ENCODE data around the gene ADAM15.

The ADAM15 gene

GRCh38 chr1:155006601-155007101, 44.5 kb upstream of the ADAM15 start:
- no peak for TF ChIP-seq CTCF (IDR thresholded peaks at IDR 0.05)
- no peaks in the 10 kb centered on the region for H3K9me3 ChIP-seq (ENCODE audit: control insufficient read depth, low read length)
- H3K27me3 ChIP-seq (ENCODE audit: control insufficient read depth, insufficient read depth, low read length): no peaks in the 10 kb centered on the region
- H2AFZ ChIP-seq: no peak overlapping the region
- H3K36me3 ChIP-seq (ENCODE audit: control insufficient read depth, insufficient read depth, low read length): no peaks in the 10 kb centered on the region
- H3K79me2 ChIP-seq: peaks cover 7% of the 10 kb centered on the region
- peaks cover 10% of the 10 kb centered on the region for H3K4me1 ChIP-seq
- no peak overlapping the region for H3K4me2 ChIP-seq (ENCODE audit: low read length)
- H3K27ac ChIP-seq: no peak overlapping the region
- no peak overlapping the region for H3K4me3 ChIP-seq (ENCODE audit: low read depth, low read length)
- no peak overlapping the region for H3K9ac ChIP-seq

GRCh38 chr1:155007251-155007828, 43.8 kb upstream of the ADAM15 start:
- Histone ChIP-seq H3K9me3 (ENCODE audit: control insufficient read depth, low read length) (no peaks in the 10 kb centered on the region), H3K4me1 (peaks cover 12% of the 10 kb centered on the region), H3K27me3 (ENCODE audit: control insufficient read depth, insufficient read depth, low read length) (no peaks in the 10 kb centered on the region), H2AFZ (no peak overlapping the region), H3K36me3 (ENCODE audit: control insufficient read depth, insufficient read depth, low read length) (no peaks in the 10 kb centered on the region), H3K9ac (no peak overlapping the region), H3K4me3 (ENCODE audit: low read depth, low read length) (no peak overlapping the region), H3K27ac (no peak overlapping the region), H3K79me2 (peaks cover 7% of the 10 kb centered on the region), H3K4me2 (ENCODE audit: low read length) (no peak overlapping the region)
- no peak for TF ChIP-seq CTCF (IDR thresholded peaks at IDR 0.05)

- peak overlapping the region; percentile 32 for H3K27ac ChIP-seq
- H3K9ac ChIP-seq: no peak overlapping the region
- H3K4me3 ChIP-seq (ENCODE audit: low read depth, low read length): no peak overlapping the region
- peak overlapping the region; percentile 19 for H3K4me2 ChIP-seq (ENCODE audit: low read length)
- no peaks in the 10 kb centered on the region for H3K27me3 ChIP-seq (ENCODE audit: control insufficient read depth, insufficient read depth, low read length)
- no peaks in the 10 kb centered on the region for H3K9me3 ChIP-seq (ENCODE audit: control insufficient read depth, low read length)
- no peaks in the 10 kb centered on the region for H3K36me3 ChIP-seq (ENCODE audit: control insufficient read depth, insufficient read depth, low read length)
- peaks cover 7% of the 10 kb centered on the region for H3K79me2 ChIP-seq
- H2AFZ ChIP-seq: no peak overlapping the region
- H3K4me1 ChIP-seq: peaks cover 16% of the 10 kb centered on the region
- no peak for TF ChIP-seq CTCF (IDR thresholded peaks at IDR 0.05)
Measured at GRCh38 chr1:155008015-155008941, 42.8 kb upstream of the ADAM15 start.

GRCh38 chr1:155009221-155009711, 41.9 kb upstream of the ADAM15 start:
- no peak overlapping the region for H3K9ac ChIP-seq
- peaks cover 6% of the 10 kb centered on the region for H3K79me2 ChIP-seq
- H3K9me3 ChIP-seq (ENCODE audit: control insufficient read depth, low read length): no peaks in the 10 kb centered on the region
- no peak for TF ChIP-seq CTCF (IDR thresholded peaks at IDR 0.05)
- H3K4me3 ChIP-seq (ENCODE audit: low read depth, low read length): no peak overlapping the region
- no peak overlapping the region for H2AFZ ChIP-seq
- no peak overlapping the region for H3K27ac ChIP-seq
- H3K27me3 ChIP-seq (ENCODE audit: control insufficient read depth, insufficient read depth, low read length): no peaks in the 10 kb centered on the region
- peaks cover 20% of the 10 kb centered on the region for H3K4me1 ChIP-seq
- H3K4me2 ChIP-seq (ENCODE audit: low read length): no peak overlapping the region
- no peaks in the 10 kb centered on the region for H3K36me3 ChIP-seq (ENCODE audit: control insufficient read depth, insufficient read depth, low read length)
